AG04450 (cell line): ENCODE data around the gene TTBK2. TPM values are rescaled to one million over a fixed set of nuclear protein-coding genes. Genes with fewer than 3 reads are reported as not detected.
A peak's percentile ranks its signal among the peaks of the same experiment; 100 is the strongest.

Source experiments
- CTCF ChIA-PET: fragments of 300-600, 350-600 bp; formaldehyde crosslinking; extraction: SDS; loops from one replicate; lab custom pipeline; 2022; ENCODE audit warnings: antibody characterized with exemption, inconsistent platforms; lab: Charles Lee
- POLR2A ChIA-PET: fragments of 350-600 bp; formaldehyde crosslinking; extraction: SDS; loops from one replicate; lab custom pipeline; 2021; ENCODE audit warnings: antibody characterized with exemption, inconsistent platforms; lab: Yijun Ruan, JAX
- DNase-seq: peaks from one replicate; pipeline ENCODE4 v3.0.0-alpha.2; 2011; ENCODE audit warnings: low read depth, low spot score
- H3K27ac ChIP-seq: one replicate; pipeline ENCODE4 v1.5.1; 2012; ENCODE audit warnings: low read depth, low read length, control low read depth
- H3K27me3 ChIP-seq: one replicate; pipeline ENCODE4 v1.6.0; 2012; ENCODE audit warnings: low read length; ENCODE audit not compliant: control insufficient read depth, insufficient read depth
- H3K4me3 ChIP-seq: 2 replicates; pipeline ENCODE4 v1.5.1; 2011; ENCODE audit warnings: mild to moderate bottlenecking, low read depth, low read length, control low read depth
- H3K9me3 ChIP-seq: 2 replicates; pipeline ENCODE4 v1.5.1; 2012; ENCODE audit warnings: low read length; ENCODE audit not compliant: control insufficient read depth, insufficient read depth
- polyA plus RNA-seq: library from polyadenylated mRNA; depleted of rRNA; stranded (reverse); fragments of >200 nt; gene quantifications from 2 replicates; pipeline ENCODE4 v1.2.3, GENCODE V29; 2011
- TF ChIP-seq, protein P1 (sequence below): IDR thresholded peaks from 2 replicates; pipeline ENCODE4 v1.5.1; 2011; ENCODE audit warnings: low read depth, low read length, control low read depth, inconsistent platforms

Gene TTBK2
- polyA plus RNA-seq, 1 experiment = 8.2 TPM

DNA sequence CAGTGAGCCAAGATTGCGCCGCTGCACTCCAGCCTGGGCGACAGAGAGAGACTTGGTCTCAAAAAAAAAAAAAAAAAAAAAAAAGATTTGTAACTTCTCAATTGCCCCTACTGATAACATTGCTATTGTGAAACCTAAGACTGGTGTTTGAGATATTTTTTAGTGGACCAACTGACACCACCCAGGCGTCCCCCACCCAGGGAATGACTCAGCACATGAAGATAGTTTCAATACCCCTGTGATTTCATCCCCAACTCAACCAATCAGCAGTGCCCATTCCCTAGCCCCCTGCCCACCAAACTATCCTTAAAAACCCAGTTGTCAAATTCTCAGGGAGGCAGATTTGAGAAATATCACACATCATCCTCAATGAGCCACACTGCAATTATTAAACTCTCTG is 76.9 kb downstream of the TTBK2 start:
- no peaks in the 10 kb centered on the region for H3K27me3 ChIP-seq
- H3K27ac ChIP-seq = no peak overlapping the region
- ChIA-PET POLR2A (no interaction called here), CTCF (no interaction called here)
- H3K9me3 ChIP-seq = peaks cover 12% of the 10 kb centered on the region
- TF ChIP-seq, protein P1, sequence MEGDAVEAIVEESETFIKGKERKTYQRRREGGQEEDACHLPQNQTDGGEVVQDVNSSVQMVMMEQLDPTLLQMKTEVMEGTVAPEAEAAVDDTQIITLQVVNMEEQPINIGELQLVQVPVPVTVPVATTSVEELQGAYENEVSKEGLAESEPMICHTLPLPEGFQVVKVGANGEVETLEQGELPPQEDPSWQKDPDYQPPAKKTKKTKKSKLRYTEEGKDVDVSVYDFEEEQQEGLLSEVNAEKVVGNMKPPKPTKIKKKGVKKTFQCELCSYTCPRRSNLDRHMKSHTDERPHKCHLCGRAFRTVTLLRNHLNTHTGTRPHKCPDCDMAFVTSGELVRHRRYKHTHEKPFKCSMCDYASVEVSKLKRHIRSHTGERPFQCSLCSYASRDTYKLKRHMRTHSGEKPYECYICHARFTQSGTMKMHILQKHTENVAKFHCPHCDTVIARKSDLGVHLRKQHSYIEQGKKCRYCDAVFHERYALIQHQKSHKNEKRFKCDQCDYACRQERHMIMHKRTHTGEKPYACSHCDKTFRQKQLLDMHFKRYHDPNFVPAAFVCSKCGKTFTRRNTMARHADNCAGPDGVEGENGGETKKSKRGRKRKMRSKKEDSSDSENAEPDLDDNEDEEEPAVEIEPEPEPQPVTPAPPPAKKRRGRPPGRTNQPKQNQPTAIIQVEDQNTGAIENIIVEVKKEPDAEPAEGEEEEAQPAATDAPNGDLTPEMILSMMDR = no peak
- DNase-seq = no peak
- no peak overlapping the region for H3K4me3 ChIP-seq

DNA sequence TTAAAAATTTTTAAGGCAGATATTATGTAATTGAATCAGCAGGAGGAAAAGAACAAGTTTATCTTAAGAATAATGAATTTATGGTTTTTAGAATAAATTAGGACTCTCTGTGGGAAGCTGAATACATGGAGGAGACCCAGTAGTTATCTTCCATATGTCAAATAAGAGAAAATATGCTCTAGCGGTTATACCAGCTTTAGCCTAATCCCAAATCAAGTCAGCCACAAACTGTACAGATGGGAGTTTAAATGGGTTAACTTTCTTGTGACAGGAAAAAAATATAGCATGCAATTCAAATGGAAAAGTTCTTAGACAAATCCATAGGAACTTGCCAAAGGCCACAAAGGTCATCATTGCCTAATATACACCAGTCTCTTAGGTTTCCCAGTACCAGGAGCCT is 84.3 kb downstream of the TTBK2 start:
- no peak for DNase-seq
- H3K4me3 ChIP-seq = no peak overlapping the region
- ChIA-PET CTCF (no interaction called here), POLR2A (interaction anchor here (0.6 kb wide), 1 partner anchor 1563 kb away, joined by 3 read pairs; no protein-coding TSS in a partner anchor)
- no peaks in the 10 kb centered on the region for H3K9me3 ChIP-seq
- H3K27ac ChIP-seq = no peak overlapping the region
- TF ChIP-seq, protein P1 = no peak
- H3K27me3 ChIP-seq = no peaks in the 10 kb centered on the region

DNA sequence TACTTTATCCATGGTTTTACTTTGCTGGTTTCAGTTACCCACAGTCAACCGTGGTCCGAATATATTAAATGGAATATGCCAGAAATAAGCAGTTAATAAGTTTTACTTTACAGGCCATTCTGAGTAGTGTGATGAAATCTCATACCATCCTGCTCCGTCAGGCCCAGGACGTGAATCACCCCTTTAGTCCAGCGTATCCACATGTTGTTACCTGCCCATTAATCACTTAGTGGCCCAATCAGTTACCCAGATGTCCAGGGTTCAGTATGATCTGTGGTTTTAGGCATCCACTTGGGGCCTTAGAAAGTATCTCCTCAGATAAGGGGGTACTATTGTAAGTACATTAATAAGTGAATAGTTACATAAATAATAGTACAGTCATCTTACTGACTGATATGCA is 88.0 kb downstream of the TTBK2 start:
- Histone ChIP-seq H3K9me3 (no peaks in the 10 kb centered on the region), H3K27me3 (no peaks in the 10 kb centered on the region), H3K4me3 (no peak overlapping the region), H3K27ac (no peak overlapping the region)
- TF ChIP-seq, protein P1 = no peak
- CTCF ChIA-PET = interaction anchor here (0.7 kb wide), 2 partner anchors 95 to 165 kb away, joined by 3 to 13 read pairs; no protein-coding TSS in a partner anchor
- peak; percentile 8 for DNase-seq
- POLR2A ChIA-PET = no interaction called here

DNA sequence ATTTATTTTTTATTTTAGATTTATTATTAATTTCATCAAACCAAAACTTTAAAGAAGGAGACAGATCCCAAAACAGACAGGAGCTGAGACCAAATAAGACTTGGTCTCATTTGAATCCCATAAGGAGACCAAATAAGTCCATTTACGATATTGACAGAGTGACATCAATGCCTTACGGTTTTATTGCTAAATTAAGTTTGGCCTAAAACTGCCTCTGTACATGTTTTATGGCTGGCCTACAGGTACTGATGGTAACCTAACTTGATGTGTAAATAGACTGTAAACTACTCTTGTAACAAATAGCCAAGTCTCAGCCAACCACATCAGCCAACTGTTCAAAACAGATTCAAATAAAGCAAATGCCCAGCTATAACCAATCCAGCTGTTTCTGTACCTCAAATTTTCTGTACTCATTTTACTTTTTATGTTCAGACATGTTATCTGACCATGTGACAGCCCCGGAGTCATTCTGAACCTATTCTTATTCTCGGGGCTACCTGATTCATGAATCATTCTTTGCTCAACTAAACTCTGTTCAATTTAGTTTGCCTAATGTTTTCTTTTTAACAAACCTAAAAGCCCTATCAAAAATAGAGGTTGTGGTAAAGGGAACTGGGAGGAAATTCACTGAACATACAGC is 94.2 kb downstream of the TTBK2 start:
- H3K9me3 ChIP-seq = no peaks in the 10 kb centered on the region
- H3K27ac ChIP-seq = no peak overlapping the region
- POLR2A ChIA-PET = no interaction called here
- H3K27me3 ChIP-seq = no peaks in the 10 kb centered on the region
- TF ChIP-seq, protein P1 = no peak
- CTCF ChIA-PET = no interaction called here
- H3K4me3 ChIP-seq = no peak overlapping the region
- DNase-seq = no peak

DNA sequence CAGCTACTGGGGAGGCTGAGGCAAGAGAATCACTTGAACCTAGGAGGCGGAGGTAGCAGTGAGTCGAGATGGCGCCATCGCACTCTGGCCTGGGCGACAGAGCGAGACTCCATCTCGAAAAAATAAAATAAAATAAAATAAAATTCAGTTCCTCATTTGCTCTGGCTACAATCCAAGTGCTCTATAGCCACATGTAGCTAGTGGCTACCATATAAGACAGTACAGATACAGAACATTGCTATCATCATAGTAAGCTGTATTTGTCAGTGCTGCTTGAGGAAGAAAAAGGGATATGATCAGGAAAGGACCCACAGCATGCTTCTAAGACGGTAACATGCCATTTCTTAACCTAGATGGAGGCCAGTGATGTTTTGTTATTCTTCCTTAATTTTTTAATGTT is 95.0 kb downstream of the TTBK2 start:
- no peak for DNase-seq
- TF ChIP-seq, protein P1 = no peak
- Histone ChIP-seq H3K27ac (no peak overlapping the region), H3K27me3 (no peaks in the 10 kb centered on the region), H3K9me3 (no peaks in the 10 kb centered on the region), H3K4me3 (no peak overlapping the region)
- CTCF ChIA-PET = interaction anchor here (0.6 kb wide), 1 partner anchor 99 kb away, joined by 3 read pairs; no protein-coding TSS in a partner anchor
- POLR2A ChIA-PET = no interaction called here
